BLaER1 treated with 17β-estradiol and CSF1 and Interleukin-3, amounts not matched to agents 10 nM and 100 nM (cell line): ENCODE measurements around the gene PSKH1.
A peak's percentile ranks its signal among the peaks of the same experiment; 100 is the strongest.

Experiments
- H3K27ac ChIP-seq, 11 experiments: shearing (Covaris generic); formaldehyde crosslinking; 2 replicates each; pipeline ENCODE4 v1.8.1; 2022
- H3K27me3 ChIP-seq, 11 experiments: shearing (Covaris generic); formaldehyde crosslinking; 2 replicates each; pipeline ENCODE4 v1.8.1; 2022
- H3K36me3 ChIP-seq, 11 experiments: shearing (Covaris generic); formaldehyde crosslinking; 2 replicates each; pipeline ENCODE4 v1.8.1; 2022
- H3K4me1 ChIP-seq, 10 experiments: shearing (Covaris generic); formaldehyde crosslinking; 2 replicates each; pipeline ENCODE4 v1.8.1; 2022
- H3K4me2 ChIP-seq, 11 experiments: shearing (Covaris generic); formaldehyde crosslinking; 2 replicates each; pipeline ENCODE4 v1.8.1; 2022
- H3K4me3 ChIP-seq, 10 experiments: shearing (Covaris generic); formaldehyde crosslinking; 2 replicates each; pipeline ENCODE4 v1.8.1; 2022
- H3K9ac ChIP-seq, 11 experiments: shearing (Covaris generic); formaldehyde crosslinking; 2 replicates each; pipeline ENCODE4 v1.8.1; 2022
- H3K9me3 ChIP-seq, 11 experiments: shearing (Covaris generic); formaldehyde crosslinking; replicated peaks in 1 of 11; 2 replicates each; pipeline ENCODE4 v1.8.1; 2022
- H4K20me1 ChIP-seq, 11 experiments: shearing (Covaris generic); formaldehyde crosslinking; 2 replicates each; pipeline ENCODE4 v1.8.1; 2022
- Cebpa-rat ChIP-seq, 11 experiments: shearing (Covaris generic); IDR thresholded peaks; 2 replicates each; pipeline ENCODE4 v1.8.1; 2022

Gene PSKH1

GRCh38 chr16:67946128-67946569 lies 53.1 kb downstream of the PSKH1 start:
- Histone ChIP-seq H3K4me2 (peak overlapping the region in 5 of 11 experiments; percentile 5 to 41 (median 29); a peak in 5 of 22 replicates), H3K4me1 (peaks cover 8 to 26% (median 21%) of the 10 kb centered on the region in 10 experiments), H3K9ac (0 out of 22 replicates have a peak overlapping the region, but pooled peaks of 1 of the 11 experiments have one; percentile 37), H3K9me3 (no peaks in the 10 kb centered on the region), H4K20me1 (peaks cover 0 to 63% (median 0%) of the 10 kb centered on the region in 11 experiments; a peak in 7 of 22 replicates), H3K27me3 (no peaks in the 10 kb centered on the region), H3K36me3 (peaks cover 14 to 90% (median 77%) of the 10 kb centered on the region in 11 experiments; a peak in 21 of 22 replicates), H3K27ac (0 out of 22 replicates have a peak overlapping the region, but pooled peaks of 1 of the 11 experiments have one; percentile 12), H3K4me3 (no peak overlapping the region)
- TF ChIP-seq Cebpa-rat (IDR thresholded peaks at IDR 0.05): no peak

DNA sequence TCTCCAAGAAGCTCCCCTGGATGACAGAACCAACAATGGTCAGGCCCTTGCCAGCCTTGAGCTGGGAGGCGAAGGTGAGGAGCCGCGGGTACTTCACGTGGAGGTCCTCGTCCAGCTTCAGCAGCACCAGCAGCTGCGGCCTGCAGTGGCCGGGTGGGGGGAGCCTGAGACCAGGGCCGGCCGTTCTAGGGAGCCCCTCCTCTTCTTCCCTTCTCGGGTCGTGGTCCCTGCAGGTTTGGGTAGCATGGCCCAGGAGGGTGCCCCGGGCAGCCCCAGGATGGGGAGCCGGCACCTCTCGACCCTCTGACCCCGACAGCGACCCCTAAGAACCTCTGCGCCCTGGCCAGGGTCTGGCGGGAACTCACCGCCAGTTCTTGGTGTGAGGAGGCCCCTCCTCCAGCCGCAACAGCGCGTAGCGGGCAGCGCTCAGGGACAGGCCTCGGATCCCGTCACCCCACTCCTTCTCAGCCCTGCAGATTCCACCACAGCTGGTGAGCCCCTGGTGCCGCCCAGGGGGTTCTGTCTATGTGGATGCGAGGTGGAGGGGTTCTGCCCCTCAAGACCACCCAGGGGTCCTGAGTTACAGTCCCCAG lies 54.0 kb downstream of the PSKH1 start:
- Histone ChIP-seq H3K27me3 (no peaks in the 10 kb centered on the region), H4K20me1 (peaks cover 0 to 69% (median 0%) of the 10 kb centered on the region in 11 experiments; a peak in 7 of 22 replicates), H3K4me1 (peaks cover 0 to 16% (median 13%) of the 10 kb centered on the region in 10 experiments; a peak in 17 of 20 replicates), H3K4me3 (no peak overlapping the region), H3K4me2 (peak overlapping the region in 6 of 11 experiments; percentile 5 to 41 (median 24); a peak in 6 of 22 replicates), H3K36me3 (peaks cover 21 to 96% (median 86%) of the 10 kb centered on the region in 11 experiments; a peak in 21 of 22 replicates), H3K27ac (peak overlapping the region in 2 of 11 experiments; percentile 12 to 17; a peak in 1 of 22 replicates), H3K9ac (peak overlapping the region in 2 of 11 experiments; percentile 19 to 37; a peak in 1 of 22 replicates), H3K9me3 (no peaks in the 10 kb centered on the region)
- no peak for TF ChIP-seq Cebpa-rat (IDR thresholded peaks at IDR 0.05)

GRCh38 chr16:67948015-67948414 lies 55.0 kb downstream of the PSKH1 start:
- no peak overlapping the region for H3K27ac ChIP-seq
- peaks cover 21 to 96% (median 79%) of the 10 kb centered on the region in 11 experiments; a peak in 21 of 22 replicates for H3K36me3 ChIP-seq
- no peak overlapping the region for H3K4me2 ChIP-seq
- no peak overlapping the region for H3K4me3 ChIP-seq
- H3K9ac ChIP-seq: no peak overlapping the region
- peaks cover 0 to 60% (median 0%) of the 10 kb centered on the region in 11 experiments; a peak in 4 of 22 replicates for H4K20me1 ChIP-seq
- H3K9me3 ChIP-seq: no peaks in the 10 kb centered on the region
- H3K4me1 ChIP-seq: peaks cover 0 to 10% (median 8%) of the 10 kb centered on the region in 10 experiments; a peak in 9 of 20 replicates
- no peak for TF ChIP-seq Cebpa-rat (IDR thresholded peaks at IDR 0.05)
- no peaks in the 10 kb centered on the region for H3K27me3 ChIP-seq

GRCh38 chr16:67949645-67950044 lies 56.6 kb downstream of the PSKH1 start:
- no peak for TF ChIP-seq Cebpa-rat (IDR thresholded peaks at IDR 0.05)
- peaks cover 25 to 99% (median 83%) of the 10 kb centered on the region in 11 experiments for H3K36me3 ChIP-seq
- no peak overlapping the region for H3K4me3 ChIP-seq
- no peak overlapping the region for H3K4me2 ChIP-seq
- peaks cover 0 to 49% (median 0%) of the 10 kb centered on the region in 11 experiments; a peak in 4 of 22 replicates for H4K20me1 ChIP-seq
- H3K27me3 ChIP-seq: no peaks in the 10 kb centered on the region
- H3K9me3 ChIP-seq: no peaks in the 10 kb centered on the region
- H3K27ac ChIP-seq: no peak overlapping the region
- no peak overlapping the region for H3K9ac ChIP-seq
- H3K4me1 ChIP-seq: peaks cover 0 to 17% (median 8%) of the 10 kb centered on the region in 10 experiments; a peak in 10 of 20 replicates

DNA sequence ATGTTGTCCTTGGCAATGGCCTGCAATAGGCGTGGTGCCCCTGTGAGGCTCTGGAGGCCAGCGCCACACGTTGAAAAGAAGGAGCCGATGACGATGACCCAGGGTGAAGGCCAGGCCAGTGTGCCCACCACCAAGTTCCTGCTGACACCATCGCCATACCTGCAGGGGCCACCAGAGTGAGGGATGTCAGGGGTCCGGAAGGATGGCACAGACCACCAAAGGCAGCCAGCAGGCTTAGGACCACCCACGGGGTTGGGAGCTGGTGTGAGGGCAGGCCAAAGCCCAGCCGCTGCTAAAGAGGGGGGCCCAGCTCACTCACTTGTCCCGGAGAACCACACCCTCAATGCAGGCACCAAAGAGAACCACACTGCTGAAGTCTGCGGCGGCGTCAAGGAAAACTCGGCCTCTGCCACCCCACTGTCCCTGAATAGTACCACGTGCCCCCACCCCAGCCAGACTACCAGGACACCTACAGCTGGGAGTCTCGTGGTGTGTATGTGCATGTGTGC lies 57.3 kb downstream of the PSKH1 start:
- H3K27me3 ChIP-seq: no peaks in the 10 kb centered on the region
- no peak overlapping the region for H3K4me3 ChIP-seq
- no peak overlapping the region for H3K4me2 ChIP-seq
- no peaks in the 10 kb centered on the region for H3K9me3 ChIP-seq
- H3K4me1 ChIP-seq: peaks cover 0 to 17% (median 8%) of the 10 kb centered on the region in 10 experiments; a peak in 10 of 20 replicates
- H3K27ac ChIP-seq: no peak overlapping the region
- no peak overlapping the region for H3K9ac ChIP-seq
- peaks cover 24 to 99% (median 82%) of the 10 kb centered on the region in 11 experiments for H3K36me3 ChIP-seq
- TF ChIP-seq Cebpa-rat (IDR thresholded peaks at IDR 0.05): no peak
- H4K20me1 ChIP-seq: peaks cover 0 to 46% (median 0%) of the 10 kb centered on the region in 11 experiments; a peak in 3 of 22 replicates

- TF ChIP-seq Cebpa-rat (IDR thresholded peaks at IDR 0.05): no peak
- H3K36me3 ChIP-seq: peaks cover 15 to 99% (median 71%) of the 10 kb centered on the region in 11 experiments; a peak in 20 of 22 replicates
- no peak overlapping the region for H3K4me2 ChIP-seq
- H3K9me3 ChIP-seq: no peaks in the 10 kb centered on the region
- H3K4me3 ChIP-seq: no peak overlapping the region
- no peak overlapping the region; a peak in 1 of 22 replicates for H3K9ac ChIP-seq
- no peak overlapping the region for H3K27ac ChIP-seq
- H4K20me1 ChIP-seq: peaks cover 0 to 42% (median 0%) of the 10 kb centered on the region in 11 experiments; a peak in 3 of 22 replicates
- H3K27me3 ChIP-seq: no peaks in the 10 kb centered on the region
- H3K4me1 ChIP-seq: peaks cover 0 to 13% (median 5%) of the 10 kb centered on the region in 10 experiments; a peak in 10 of 20 replicates
These were observed 58.4 kb downstream of the PSKH1 start for GRCh38 chr16:67951485-67951884.

- Histone ChIP-seq H3K36me3 (peaks cover 17 to 98% (median 62%) of the 10 kb centered on the region in 11 experiments; a peak in 20 of 22 replicates), H3K4me2 (peak overlapping the region in 1 of 11 experiments; percentile 18; a peak in 2 of 22 replicates), H3K4me3 (no peak overlapping the region), H3K27me3 (no peaks in the 10 kb centered on the region), H4K20me1 (peaks cover 0 to 26% (median 0%) of the 10 kb centered on the region in 11 experiments; a peak in 2 of 22 replicates), H3K27ac (no peak overlapping the region), H3K9me3 (no peaks in the 10 kb centered on the region), H3K4me1 (peaks cover 0 to 7% (median 0%) of the 10 kb centered on the region in 10 experiments; a peak in 6 of 20 replicates), H3K9ac (no peak overlapping the region)
- TF ChIP-seq Cebpa-rat (IDR thresholded peaks at IDR 0.05): no peak
These were observed 60.8 kb downstream of the PSKH1 start for GRCh38 chr16:67953641-67954375.

GRCh38 chr16:67954421-67955196 lies 61.6 kb downstream of the PSKH1 start:
- H3K27ac ChIP-seq: no peak overlapping the region
- H3K27me3 ChIP-seq: no peaks in the 10 kb centered on the region
- 0 out of 22 replicates have a peak overlapping the region, but pooled peaks of 1 of the 11 experiments have one; percentile 17 for H3K9ac ChIP-seq
- no peaks in the 10 kb centered on the region for H3K9me3 ChIP-seq
- no peak overlapping the region for H3K4me3 ChIP-seq
- peaks cover 0 to 24% (median 0%) of the 10 kb centered on the region in 11 experiments; a peak in 3 of 22 replicates for H4K20me1 ChIP-seq
- H3K36me3 ChIP-seq: peaks cover 19 to 98% (median 63%) of the 10 kb centered on the region in 11 experiments; a peak in 20 of 22 replicates
- peaks cover 0 to 7% (median 0%) of the 10 kb centered on the region in 10 experiments; a peak in 6 of 20 replicates for H3K4me1 ChIP-seq
- H3K4me2 ChIP-seq: peak overlapping the region in 1 of 11 experiments; percentile 18; a peak in 1 of 22 replicates
- TF ChIP-seq Cebpa-rat (IDR thresholded peaks at IDR 0.05): no peak
